GM21447 (cell line): ENCODE data around the gene ANXA6.

Experiments
- ATAC-seq: cut with Tn5 transposase; IDR thresholded peaks from one replicate; pipeline ENCODE4 v1.9.1; 2021; ENCODE audit not compliant: unreplicated experiment

ANXA6 gene

GRCh38 chr5:151154931-151155774 lies 2.4 kb downstream of the ANXA6 start:
- ATAC-seq: peak; percentile 33

DNA sequence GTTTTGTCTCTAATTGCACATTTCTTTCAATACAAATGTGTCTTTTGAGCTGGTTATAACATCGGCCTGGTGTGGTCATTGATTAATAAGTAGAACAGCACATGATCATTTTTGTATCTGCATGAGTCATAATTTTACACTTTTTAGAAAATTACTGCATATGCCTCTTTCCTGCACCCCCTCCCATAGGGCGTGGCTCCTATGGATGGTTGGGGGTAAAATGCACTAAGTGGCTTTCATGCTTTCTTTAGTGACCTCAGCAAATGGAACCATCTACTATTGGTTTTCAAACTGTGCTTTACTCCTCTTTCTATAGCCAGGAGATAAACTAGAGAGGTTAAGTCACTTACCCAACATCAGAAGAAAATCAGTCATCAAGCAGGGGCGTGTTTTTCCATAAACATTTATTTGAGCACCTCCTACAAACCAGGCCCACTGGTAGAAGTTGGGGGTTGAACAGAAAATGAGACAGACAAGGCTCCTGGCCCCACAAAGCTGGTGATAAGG lies 3.8 kb downstream of the ANXA6 start:
- no peak for ATAC-seq

GRCh38 chr5:151153300-151153699 lies 4.3 kb downstream of the ANXA6 start:
- ATAC-seq: no peak

DNA sequence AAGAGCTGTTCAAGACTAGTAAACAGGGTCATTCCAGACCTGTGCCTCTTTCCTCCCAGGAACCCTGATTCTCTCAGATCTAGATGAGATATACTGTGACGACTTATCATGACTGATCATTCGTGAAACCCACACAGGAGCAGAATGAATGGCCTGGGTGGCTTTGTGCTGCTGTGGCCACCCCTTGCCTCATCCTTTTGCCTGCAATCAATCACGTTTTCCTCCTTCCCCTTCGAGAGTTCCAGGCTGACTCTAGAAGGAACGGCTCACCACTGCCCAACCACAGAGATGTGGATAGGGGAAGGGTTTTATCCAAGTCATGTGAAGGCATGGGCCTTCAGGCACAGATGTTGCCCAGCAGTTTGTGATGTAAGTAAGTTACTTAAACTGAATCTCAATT lies 5.8 kb downstream of the ANXA6 start:
- ATAC-seq: peak; percentile 19

DNA sequence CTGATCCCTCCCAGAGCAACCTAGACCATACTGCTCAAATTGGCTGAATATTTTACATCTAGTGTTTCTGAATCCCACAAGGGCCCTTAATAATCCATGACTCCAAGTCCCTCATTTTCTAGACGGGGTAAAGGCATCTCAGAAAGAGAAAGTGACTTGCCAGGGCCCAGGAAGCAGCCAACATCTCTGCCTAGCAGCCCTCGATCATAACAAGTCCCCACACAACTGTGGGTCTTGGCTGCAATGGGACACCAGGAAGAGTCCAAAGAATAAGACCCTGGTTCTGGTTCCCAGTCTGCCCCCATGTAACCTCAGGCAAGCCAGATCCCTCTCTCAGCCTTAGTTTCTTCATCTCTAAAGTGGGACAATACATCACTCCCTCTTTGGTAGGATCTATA lies 6.3 kb downstream of the ANXA6 start:
- no peak for ATAC-seq

DNA sequence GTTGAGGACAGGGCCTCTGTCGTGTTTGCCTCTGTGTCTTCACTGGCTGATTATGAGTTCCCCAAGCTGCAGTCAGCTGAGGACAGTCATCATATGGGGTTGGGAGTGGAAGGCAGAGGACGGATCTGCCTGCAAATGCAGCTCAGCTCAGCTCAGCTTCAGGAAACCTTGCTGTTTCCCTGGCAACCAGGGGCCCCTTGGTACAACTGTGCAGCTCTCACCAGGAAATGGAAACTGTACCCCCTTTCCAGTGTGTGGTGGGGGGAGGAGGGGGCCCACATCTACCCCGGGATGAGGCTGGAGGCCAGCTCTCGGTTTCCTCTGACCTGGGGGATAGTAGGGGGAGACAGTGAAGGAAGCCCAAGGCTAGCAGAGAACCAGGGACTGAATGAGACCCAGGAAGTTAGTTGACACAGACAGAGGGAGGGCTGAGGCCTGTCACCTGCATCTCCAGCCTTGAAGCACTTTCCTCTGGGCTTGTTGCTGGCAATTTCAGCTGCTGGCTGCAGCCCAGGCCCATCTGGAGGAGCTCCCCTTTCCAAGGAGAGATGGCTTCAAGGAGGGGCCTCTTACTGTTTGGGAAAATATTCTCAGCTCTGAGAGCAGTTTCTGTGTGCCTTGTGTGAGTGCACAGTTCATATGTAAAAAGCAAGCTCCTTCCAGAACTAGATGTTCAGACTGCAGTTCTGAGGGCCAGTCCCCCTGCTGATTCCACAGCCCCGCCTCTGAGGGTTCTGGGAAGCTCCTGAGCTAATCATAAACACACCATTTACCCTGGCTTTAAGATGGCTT lies 6.9 kb downstream of the ANXA6 start:
- ATAC-seq: peak; percentile 52

GRCh38 chr5:151148583-151148982 lies 9.0 kb downstream of the ANXA6 start:
- no peak for ATAC-seq

GRCh38 chr5:151147033-151147432 lies 10.5 kb downstream of the ANXA6 start:
- no peak for ATAC-seq

DNA sequence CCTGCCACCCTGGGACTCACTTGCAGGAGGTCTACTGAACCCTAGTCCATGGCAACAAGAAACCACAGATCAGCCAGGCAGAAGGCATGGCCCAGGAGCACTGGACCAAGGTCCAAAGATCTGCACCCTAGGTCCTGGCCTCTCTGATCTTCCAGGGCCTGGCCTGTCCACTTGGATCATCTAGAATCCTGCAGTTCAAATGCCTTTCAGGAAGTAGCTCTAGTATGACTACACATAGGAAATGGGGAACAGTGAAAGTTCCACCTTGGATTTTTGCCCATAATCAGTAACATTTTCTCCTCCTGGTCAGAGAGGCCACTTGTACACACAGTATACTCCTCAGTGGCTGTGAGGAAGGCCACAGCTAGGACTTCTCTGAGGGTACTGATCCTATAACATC lies 11.5 kb downstream of the ANXA6 start:
- ATAC-seq: no peak

DNA sequence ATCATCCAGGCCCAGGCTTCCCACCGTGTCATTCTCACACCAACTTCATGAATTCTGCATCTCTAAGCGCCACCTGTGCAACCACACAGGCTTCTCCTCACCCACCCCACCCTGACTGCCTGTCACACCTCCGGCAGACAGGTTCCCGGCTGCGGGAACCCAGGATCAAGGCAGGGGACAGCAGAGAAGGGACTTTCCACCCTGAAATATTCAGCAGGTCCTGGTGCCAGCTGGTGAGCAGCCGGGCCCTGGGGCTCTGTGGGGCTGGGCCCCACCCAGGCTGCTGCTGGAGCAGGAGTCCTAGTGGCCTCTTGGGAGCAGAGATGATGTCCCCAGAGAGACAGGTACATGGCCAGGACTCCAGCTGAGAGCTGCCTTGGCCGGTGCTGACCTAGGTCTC lies 12.7 kb downstream of the ANXA6 start:
- no peak for ATAC-seq

- ATAC-seq: no peak
Observed at GRCh38 chr5:151144275-151144674, 13.3 kb downstream of the ANXA6 start.

- ATAC-seq: no peak
Observed at GRCh38 chr5:151143645-151144044, 13.9 kb downstream of the ANXA6 start.

GRCh38 chr5:151142933-151143332 lies 14.6 kb downstream of the ANXA6 start:
- no peak for ATAC-seq

- ATAC-seq: peak; percentile 95
Observed at GRCh38 chr5:151141535-151141934, 16.0 kb downstream of the ANXA6 start.

DNA sequence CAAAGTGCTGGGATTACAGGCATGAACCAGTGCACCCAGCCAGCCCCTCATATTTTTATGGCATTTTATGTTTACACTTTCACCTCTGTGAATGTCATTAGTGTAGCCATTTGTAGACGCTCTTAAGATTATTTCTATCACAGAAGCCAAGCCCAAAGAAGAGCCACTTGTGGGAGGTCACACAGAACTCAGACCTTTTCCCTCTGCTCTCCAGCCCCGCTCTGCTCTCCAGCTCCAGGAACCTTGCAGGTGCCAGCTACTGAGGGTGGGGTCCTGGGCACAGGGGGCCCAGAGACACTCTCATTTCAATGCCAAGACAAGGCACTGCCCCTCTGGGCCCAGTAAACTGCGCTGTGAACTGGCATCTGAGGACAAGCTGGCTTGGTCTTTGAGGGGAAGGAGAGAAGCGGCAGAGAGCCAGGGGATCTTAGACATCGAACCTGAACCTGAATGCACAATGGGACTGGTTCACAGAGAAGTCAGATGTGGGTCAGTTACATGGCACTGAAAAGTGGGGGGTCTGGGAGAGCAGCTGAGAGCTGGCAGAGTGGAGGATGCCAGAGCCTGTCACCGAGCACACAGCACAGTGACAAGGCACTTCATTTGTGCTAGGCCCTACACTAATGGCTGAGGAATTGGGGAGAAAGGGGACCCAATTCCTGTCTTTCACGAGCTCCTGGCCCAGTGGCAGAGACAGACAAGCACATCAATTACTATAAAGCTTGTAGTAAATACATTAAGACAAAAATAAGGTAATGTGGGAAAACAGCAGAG lies 16.7 kb downstream of the ANXA6 start:
- no peak for ATAC-seq

GRCh38 chr5:151139646-151140045 lies 17.9 kb downstream of the ANXA6 start:
- no peak for ATAC-seq

DNA sequence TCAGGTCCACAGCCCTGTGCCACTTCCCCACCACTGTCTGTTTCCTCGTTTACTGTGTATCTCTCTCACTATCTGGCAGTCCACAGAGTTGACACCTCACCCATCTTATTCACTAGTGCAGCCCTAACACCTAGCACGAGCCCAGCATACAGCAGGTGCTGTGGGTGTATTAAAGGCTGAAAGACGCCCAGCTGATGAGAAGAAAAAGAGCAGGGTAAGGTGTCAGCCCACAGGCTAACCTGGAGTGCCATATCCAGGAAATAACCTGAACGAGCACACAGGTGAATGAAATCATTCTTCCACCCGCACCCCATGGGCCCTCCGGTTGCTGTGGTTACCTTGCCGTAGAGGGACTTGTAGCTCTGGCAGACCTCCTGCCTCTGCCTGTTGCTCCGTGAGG lies 18.6 kb downstream of the ANXA6 start:
- no peak for ATAC-seq

DNA sequence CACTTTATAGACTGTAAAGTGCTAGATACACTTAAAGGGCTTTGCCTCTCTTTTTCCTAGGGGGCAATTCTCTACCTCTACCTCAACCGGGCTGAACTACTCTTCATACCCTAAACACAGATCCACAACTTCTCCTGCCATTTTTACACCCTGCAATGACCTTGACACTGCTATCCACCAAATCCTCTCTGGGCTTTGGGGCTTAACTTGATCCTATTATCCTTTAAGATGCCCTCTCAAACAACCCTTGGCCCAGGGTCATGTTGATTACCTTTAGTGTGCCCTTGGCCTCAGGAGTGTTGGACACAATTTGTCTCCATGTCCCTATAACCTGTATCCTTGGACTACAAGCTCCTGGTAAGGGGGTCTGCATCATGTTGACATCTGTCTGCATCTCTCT lies 19.5 kb downstream of the ANXA6 start:
- no peak for ATAC-seq

GRCh38 chr5:151137067-151137825 lies 20.3 kb downstream of the ANXA6 start:
- ATAC-seq: no peak

GRCh38 chr5:151134228-151134627 lies 23.4 kb downstream of the ANXA6 start:
- ATAC-seq: peak; percentile 82

DNA sequence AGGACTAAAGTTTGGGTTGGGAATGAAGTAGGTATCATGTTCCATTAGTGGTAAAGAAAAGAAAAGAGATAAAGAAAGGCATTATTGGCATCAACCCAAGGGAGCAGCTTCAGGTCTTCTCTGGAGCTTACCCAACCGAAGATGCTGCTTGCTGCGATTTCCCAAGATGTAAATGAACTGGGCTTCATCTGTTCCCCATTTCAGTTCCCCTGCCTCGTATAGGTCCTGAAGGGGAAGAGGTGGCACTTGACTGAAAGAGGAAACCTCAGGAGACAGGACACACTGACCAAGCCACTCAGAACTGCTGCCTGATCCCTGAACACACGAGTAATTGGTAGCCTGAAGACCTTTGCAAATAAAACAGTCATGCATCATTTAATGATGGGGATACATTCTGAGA lies 24.6 kb downstream of the ANXA6 start:
- no peak for ATAC-seq
